Activated CD8-positive, alpha-beta memory T cell treated with anti-CD3 and anti-CD28 coated beads, Interleukin-2, amount 10 ng/mL, durations not matched to agents 7 days and 5 days (primary cell): Measurements from ENCODE around the gene JHY. TPM values are rescaled to one million over a fixed set of nuclear protein-coding genes. Genes with fewer than 3 reads are reported as not detected.
"Not testable (repeated sequence)": the region's sequence is repeated elsewhere in the genome, so short reads cannot be mapped to it uniquely, and the experiment has no call there.

Experiments used
- ATAC-seq: fragments of 150-1000 bp; cut with Tn5 transposase; one replicate; pipeline ENCODE4 v1.10.0; 2021; ENCODE audit warnings: moderate library complexity
- CTCF ChIA-PET: fragments of 350-600 bp; sonication (Branson Sonifier 250); formaldehyde crosslinking; loops from one replicate; lab custom pipeline; 2021; ENCODE audit warnings: antibody characterized with exemption; lab: Charles Lee
- DNase-seq: peaks from one replicate; pipeline ENCODE4 v3.0.0-alpha.2; 2020
- H3K27ac Mint-ChIP-seq: one replicate; pipeline ENCODE4 v1.8.0; 2021; ENCODE audit warnings: mild to moderate bottlenecking, mixed read lengths
- H3K27me3 Mint-ChIP-seq: one replicate; pipeline ENCODE4 v1.8.0; 2021; ENCODE audit warnings: mixed read lengths
- H3K36me3 Mint-ChIP-seq: one replicate; pipeline ENCODE4 v1.8.0; 2021; ENCODE audit warnings: mild to moderate bottlenecking, mixed read lengths
- H3K4me1 Mint-ChIP-seq: one replicate; pipeline ENCODE4 v1.8.0; 2021; ENCODE audit warnings: mixed read lengths
- H3K4me3 Mint-ChIP-seq: one replicate; pipeline ENCODE4 v1.8.0; 2021; ENCODE audit warnings: mild to moderate bottlenecking, moderate library complexity, mixed read lengths
- H3K9me3 Mint-ChIP-seq: one replicate; pipeline ENCODE4 v1.8.0; 2022; ENCODE audit warnings: low read depth, mixed read lengths
- total RNA-seq, 2 experiments: library from RNA; stranded (reverse); gene quantifications; one replicate each; pipeline ENCODE4 v1.2.3, GENCODE V29; 2021

JHY gene
- total RNA-seq, 2 experiments from 2014 or later: 3.2 to 4.3 TPM

DNA sequence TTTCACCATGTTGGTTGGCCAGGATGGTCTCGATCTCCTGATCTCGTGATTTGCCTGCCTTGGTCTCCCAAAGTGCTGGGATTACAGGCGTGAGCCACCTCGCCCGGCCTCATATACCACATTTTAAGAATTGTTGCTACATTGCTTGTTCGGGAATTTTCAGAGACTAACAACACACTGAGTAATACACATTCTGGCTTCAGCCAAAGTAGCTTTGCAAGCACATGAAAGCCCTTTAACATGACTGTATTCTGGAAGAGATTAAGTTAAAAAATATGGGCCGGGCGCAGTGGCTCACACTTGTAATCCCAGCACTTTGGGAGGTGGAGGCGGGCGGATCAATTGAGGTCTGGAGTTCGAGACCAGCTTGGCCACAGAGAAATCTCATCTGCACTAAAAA is 29.3 kb upstream of the JHY start:
- H3K4me1 Mint-ChIP-seq: peaks cover 64% of the 10 kb centered on the region
- H3K27me3 Mint-ChIP-seq: peaks cover 5% of the 10 kb centered on the region
- H3K36me3 Mint-ChIP-seq: peaks cover 17% of the 10 kb centered on the region
- no peaks in the 10 kb centered on the region for H3K9me3 Mint-ChIP-seq
- no peak overlapping the region for H3K27ac Mint-ChIP-seq
- DNase-seq: no peak
- no peak overlapping the region for H3K4me3 Mint-ChIP-seq
- ATAC-seq: no peak
- CTCF ChIA-PET: interaction anchor here (1.2 to 7.9 kb wide), 29 partner anchors 9 to 273 kb away, joined by 3 to 171 read pairs (median 11); partner anchors contain the start of genes CRTAM and UBASH3B

DNA sequence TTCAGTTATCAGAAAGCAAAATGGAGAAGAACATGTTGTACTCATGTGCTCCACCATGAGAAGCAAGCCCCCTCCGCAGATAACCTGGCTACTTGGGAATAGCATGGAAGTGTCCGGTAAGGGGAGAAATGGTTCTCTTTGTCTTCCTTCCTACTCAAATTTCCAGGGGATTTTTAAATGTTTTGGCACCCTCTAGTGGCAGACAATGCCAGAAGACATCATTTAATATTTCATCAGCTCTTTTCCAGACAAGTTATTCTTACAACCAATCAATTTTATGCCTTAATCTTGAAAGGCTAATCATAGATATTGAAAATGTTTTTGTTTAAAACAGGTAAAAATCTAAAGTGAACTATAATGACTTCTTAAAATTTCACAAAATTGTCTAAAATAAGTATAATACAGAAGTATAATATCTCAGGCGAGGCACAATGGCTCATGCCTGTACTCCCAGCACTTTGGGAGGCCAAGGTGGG is 28.6 kb upstream of the JHY start:
- Mint-ChIP-seq H3K27me3 (peaks cover 5% of the 10 kb centered on the region), H3K27ac (peak overlapping the region; percentile 17), H3K4me3 (no peak overlapping the region), H3K4me1 (peaks cover 58% of the 10 kb centered on the region), H3K36me3 (peaks cover 19% of the 10 kb centered on the region), H3K9me3 (no peaks in the 10 kb centered on the region)
- ATAC-seq (no peak), DNase-seq (peak; percentile 63)
- CTCF ChIA-PET: interaction anchor here (0.7 to 7.9 kb wide), 34 partner anchors 10 to 585 kb away, joined by 3 to 171 read pairs (median 8); partner anchors contain the start of gene CRTAM

DNA sequence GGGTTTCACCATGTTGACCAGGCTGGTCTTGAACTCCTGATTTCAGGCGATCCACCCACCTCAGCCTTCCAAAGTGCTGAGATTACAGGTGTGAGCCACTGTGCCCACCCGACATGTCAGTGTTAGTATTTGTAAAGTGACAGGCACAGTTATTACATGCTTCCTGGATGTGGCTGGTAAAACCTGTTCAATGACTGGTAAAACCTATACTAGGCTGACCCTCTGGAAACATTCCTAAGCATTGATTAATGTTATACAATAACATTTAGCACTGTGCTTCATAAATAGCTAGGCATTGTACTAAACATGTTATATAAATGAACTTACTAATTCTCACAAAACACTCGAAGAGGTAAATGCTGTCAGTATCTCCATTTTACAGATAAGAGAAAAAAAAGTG is 20.9 kb upstream of the JHY start:
- CTCF ChIA-PET: interaction anchor here (1.6 to 19.3 kb wide), 3 partner anchors 9 to 193 kb away, joined by 5 to 215 read pairs (median 30); no protein-coding TSS in a partner anchor
- H3K4me1 Mint-ChIP-seq: peaks cover 9% of the 10 kb centered on the region
- H3K36me3 Mint-ChIP-seq: peaks cover 10% of the 10 kb centered on the region
- ATAC-seq (no peak), DNase-seq (no peak)
- no peak overlapping the region for H3K4me3 Mint-ChIP-seq
- no peak overlapping the region for H3K27ac Mint-ChIP-seq
- H3K27me3 Mint-ChIP-seq: no peaks in the 10 kb centered on the region
- no peaks in the 10 kb centered on the region for H3K9me3 Mint-ChIP-seq

DNA sequence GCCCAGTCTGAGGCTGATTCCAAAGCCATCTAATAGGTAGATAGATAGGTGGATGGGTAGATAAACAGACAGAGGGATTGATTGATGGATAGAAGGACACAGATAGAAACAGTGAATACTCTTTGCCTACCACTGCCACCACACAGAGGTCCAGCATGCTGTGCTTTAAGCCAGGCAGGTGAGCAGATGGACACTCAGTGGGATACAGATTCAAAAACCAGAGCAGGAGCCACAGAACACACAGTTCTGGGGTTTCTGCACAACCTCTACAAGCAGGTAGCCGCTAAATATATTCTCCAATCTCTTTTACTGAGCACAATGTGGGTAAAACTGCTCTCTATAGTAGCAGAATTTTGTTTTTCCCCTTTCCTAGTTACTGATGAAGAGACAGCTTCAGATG is 20.5 kb upstream of the JHY start:
- ATAC-seq (no peak), DNase-seq (no peak)
- Mint-ChIP-seq H3K4me3 (no peak overlapping the region), H3K27ac (no peak overlapping the region), H3K4me1 (peaks cover 5% of the 10 kb centered on the region), H3K27me3 (no peaks in the 10 kb centered on the region), H3K36me3 (peaks cover 8% of the 10 kb centered on the region), H3K9me3 (no peaks in the 10 kb centered on the region)
- CTCF ChIA-PET: interaction anchor here (1.6 to 19.3 kb wide), 3 partner anchors 9 to 193 kb away, joined by 5 to 215 read pairs (median 30); no protein-coding TSS in a partner anchor

DNA sequence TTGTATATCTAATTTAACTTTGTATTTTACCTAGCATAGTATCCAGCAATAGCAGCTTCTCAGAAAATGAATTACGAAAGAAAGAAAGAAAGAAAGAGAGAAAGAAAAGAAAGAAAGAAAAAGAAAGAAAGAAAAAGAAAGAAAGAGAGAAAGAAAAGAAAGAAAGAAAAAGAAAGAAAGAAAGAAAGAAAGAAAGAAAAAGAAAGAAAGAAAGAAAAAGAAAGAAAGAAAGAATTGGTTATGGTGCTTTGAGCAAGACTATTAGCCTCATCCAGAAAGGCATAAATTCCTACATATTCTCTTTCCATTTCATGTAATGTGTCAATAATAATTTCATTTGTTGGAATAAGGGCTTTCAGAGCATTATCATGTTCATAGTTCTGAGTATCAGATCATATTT is 19.4 kb upstream of the JHY start:
- H3K36me3 Mint-ChIP-seq: peaks cover 11% of the 10 kb centered on the region
- not testable (repeated sequence) for H3K4me1 Mint-ChIP-seq, H3K27ac Mint-ChIP-seq, H3K4me3 Mint-ChIP-seq, H3K9me3 Mint-ChIP-seq, DNase-seq, ATAC-seq, H3K27me3 Mint-ChIP-seq
- CTCF ChIA-PET: interaction anchor here (0.6 to 19.3 kb wide), 18 partner anchors 11 to 384 kb away, joined by 3 to 215 read pairs (median 4); no protein-coding TSS in a partner anchor

DNA sequence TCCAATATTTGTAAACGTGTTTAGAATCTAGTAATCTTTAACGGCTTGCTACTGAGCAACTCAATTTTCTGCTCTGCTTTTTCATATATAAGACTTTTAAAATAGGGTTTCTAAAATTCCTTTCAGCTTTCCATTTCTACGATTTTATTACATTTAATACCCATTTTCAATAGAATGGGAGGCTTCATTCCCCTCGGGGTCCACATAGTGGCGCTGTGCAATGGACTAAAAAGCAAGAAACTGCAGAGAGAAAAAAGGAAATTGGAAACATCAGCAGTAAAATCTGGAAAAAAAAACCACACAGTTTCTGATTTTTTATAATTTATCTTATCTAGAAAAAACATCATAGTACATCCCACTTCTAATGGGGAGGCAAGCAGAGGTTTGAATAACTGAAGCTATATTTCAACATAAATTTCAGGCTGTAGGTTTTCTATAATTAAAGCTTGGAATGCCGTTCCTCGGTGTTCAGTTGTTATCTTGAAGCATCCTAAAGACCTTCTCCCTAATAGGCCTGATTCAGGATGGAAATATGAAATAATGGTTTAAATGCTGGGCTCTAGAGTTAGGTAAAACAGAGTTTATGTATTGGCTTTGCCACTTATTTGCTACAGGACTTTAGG is 18.7 kb upstream of the JHY start:
- DNase-seq: no peak
- CTCF ChIA-PET: interaction anchor here (0.6 to 19.3 kb wide), 26 partner anchors 7 to 383 kb away, joined by 3 to 215 read pairs (median 4); no protein-coding TSS in a partner anchor
- Mint-ChIP-seq H3K4me3 (no peak overlapping the region), H3K27ac (no peak overlapping the region), H3K27me3 (no peaks in the 10 kb centered on the region), H3K4me1 (no peaks in the 10 kb centered on the region), H3K9me3 (no peaks in the 10 kb centered on the region), H3K36me3 (peaks cover 12% of the 10 kb centered on the region)
- no peak for ATAC-seq

DNA sequence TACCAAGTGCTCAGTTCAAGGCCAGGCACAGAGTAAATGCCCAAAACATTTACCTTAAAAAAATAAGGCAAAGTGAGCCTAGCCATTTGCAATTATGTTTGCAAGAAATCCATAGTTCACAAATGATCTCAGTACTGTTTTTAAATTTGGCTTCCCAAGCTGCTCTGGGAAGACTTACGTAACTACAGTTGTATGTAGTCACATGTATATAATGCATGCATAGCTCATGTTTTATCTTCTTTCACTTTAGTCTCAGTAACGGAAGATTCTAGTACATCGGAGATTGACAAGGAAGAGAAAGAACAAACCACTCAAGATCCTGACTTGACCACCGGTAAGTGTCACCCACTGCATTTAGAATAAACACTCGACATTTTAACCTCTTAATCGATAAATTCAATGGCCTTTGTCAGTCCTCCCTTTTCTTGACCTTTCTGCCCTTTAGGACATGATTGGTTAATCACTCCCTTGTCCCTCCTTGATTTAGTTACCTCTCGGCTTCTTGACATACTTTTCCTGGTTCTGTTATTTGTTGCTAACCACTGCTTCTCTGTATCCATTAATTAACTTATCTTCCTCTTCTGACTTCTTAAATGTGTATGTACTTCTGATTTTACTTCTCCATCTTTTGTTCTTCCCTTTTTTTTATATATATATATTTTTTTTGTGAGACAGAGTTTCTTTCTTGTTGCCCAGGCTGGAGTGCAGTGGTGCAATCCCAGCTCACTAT is 18.0 kb upstream of the JHY start:
- no peak for ATAC-seq
- H3K27me3 Mint-ChIP-seq: no peaks in the 10 kb centered on the region

DNA sequence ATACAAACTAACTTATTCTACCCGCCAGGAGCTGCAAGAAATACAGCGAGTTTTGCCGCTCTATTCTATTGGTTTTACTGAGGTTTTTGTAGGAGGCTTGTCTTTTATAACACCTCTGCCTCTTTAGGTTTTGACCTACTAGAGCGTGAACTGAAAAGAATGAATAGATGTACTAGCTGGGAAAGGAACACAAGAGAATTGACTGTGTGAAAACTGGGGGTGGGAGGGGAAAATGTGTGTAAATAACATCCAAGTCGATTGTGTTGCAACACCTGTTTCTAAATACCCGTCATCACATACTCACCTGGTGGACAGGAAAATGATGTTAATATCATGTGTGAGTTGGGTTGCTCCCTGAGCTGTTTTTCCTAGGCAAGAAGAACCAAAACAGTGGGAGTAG is 12.9 kb upstream of the JHY start:
- Mint-ChIP-seq H3K4me1 (peaks cover 3% of the 10 kb centered on the region), H3K36me3 (peaks cover 14% of the 10 kb centered on the region), H3K9me3 (no peaks in the 10 kb centered on the region), H3K27me3 (no peaks in the 10 kb centered on the region), H3K27ac (no peak overlapping the region), H3K4me3 (no peak overlapping the region)
- no peak for DNase-seq
- no peak for ATAC-seq
- CTCF ChIA-PET: interaction anchor here (1.0 to 19.3 kb wide), 3 partner anchors 14 to 153 kb away, joined by 3 to 215 read pairs (median 3); no protein-coding TSS in a partner anchor

More for the DNA sequence above, 18.0 kb upstream of the JHY start:
- H3K4me3 Mint-ChIP-seq: no peak overlapping the region
- H3K27ac Mint-ChIP-seq: no peak overlapping the region
- peaks cover 12% of the 10 kb centered on the region for H3K36me3 Mint-ChIP-seq
- no peaks in the 10 kb centered on the region for H3K4me1 Mint-ChIP-seq
- CTCF ChIA-PET: interaction anchor here (0.8 to 19.3 kb wide), 21 partner anchors 8 to 383 kb away, joined by 3 to 215 read pairs (median 4); no protein-coding TSS in a partner anchor
- no peaks in the 10 kb centered on the region for H3K9me3 Mint-ChIP-seq
- DNase-seq: no peak

DNA sequence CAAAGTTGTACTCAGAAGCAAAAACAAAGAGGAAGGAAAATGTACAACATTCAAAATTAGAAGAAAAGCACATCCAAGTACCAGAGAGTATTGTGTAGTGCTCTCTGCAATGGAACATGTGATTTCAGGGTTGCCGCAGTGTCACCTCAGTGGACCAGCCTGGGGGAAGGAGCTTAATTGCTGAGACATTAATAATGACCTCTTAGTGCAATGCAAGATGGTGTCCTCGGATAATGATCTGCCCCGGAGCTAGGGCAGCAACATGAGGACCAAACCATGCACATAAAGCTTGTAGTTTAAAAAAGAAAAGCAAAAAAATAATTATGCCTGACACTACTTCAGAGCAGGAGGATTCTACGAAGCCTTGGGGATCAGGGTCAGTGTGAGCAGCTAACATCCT is 11.3 kb upstream of the JHY start:
- no peaks in the 10 kb centered on the region for H3K9me3 Mint-ChIP-seq
- peaks cover 11% of the 10 kb centered on the region for H3K36me3 Mint-ChIP-seq
- ATAC-seq: no peak
- DNase-seq: no peak
- CTCF ChIA-PET: interaction anchor here (0.9 to 19.3 kb wide), 3 partner anchors 16 to 151 kb away, joined by 3 to 215 read pairs (median 6); no protein-coding TSS in a partner anchor
- no peak overlapping the region for H3K4me3 Mint-ChIP-seq
- H3K27ac Mint-ChIP-seq: no peak overlapping the region
- H3K27me3 Mint-ChIP-seq: no peaks in the 10 kb centered on the region
- peaks cover 8% of the 10 kb centered on the region for H3K4me1 Mint-ChIP-seq

DNA sequence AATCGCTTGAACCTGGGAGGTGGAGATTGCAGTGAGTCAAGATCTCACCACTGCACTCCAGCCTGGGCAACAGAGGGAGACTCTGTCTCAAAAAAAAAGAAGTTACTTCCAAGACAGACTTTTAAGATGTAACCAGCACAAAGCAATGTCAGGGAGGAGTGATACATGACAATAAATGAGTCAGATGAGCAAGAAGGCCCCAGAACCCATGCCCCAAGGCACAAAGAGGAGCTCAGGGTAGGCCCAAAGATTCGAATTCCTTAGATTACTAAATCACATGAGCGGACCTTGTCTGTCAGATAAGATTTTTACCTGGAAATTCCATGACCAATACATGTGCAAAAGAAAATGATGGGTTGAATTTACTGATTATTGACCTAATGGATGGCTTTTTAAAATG is 10.5 kb upstream of the JHY start:
- DNase-seq (no peak), ATAC-seq (no peak)
- no peak overlapping the region for H3K4me3 Mint-ChIP-seq
- H3K36me3 Mint-ChIP-seq: peaks cover 11% of the 10 kb centered on the region
- H3K4me1 Mint-ChIP-seq: peaks cover 8% of the 10 kb centered on the region
- CTCF ChIA-PET: interaction anchor here (1.0 to 19.3 kb wide), 4 partner anchors 8 to 150 kb away, joined by 3 to 215 read pairs (median 5); no protein-coding TSS in a partner anchor
- H3K27me3 Mint-ChIP-seq: no peaks in the 10 kb centered on the region
- H3K9me3 Mint-ChIP-seq: no peaks in the 10 kb centered on the region
- H3K27ac Mint-ChIP-seq: no peak overlapping the region

DNA sequence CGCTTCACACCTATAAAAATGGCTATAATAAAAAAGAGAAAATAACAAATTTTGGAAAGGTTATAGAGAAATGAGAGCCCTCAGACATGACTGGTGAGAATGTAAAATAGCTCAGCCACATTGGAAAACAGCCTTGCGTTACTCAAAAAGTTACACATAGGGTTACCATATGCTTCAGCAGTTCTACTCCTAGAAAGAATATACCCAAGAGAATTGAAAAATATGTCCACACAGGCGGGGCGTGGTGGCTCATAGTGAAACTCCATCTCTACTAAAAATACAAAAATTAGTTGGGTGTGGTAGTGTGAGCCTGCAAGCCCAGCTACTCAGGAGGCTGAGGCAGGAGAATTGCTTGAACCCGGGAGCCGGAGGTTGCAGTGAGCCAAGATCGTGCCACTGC is 7.6 kb upstream of the JHY start:
- no peaks in the 10 kb centered on the region for H3K36me3 Mint-ChIP-seq
- H3K4me3 Mint-ChIP-seq: no peak overlapping the region
- no peaks in the 10 kb centered on the region for H3K9me3 Mint-ChIP-seq
- CTCF ChIA-PET: interaction anchor here (0.8 to 19.3 kb wide), 5 partner anchors 9 to 147 kb away, joined by 3 to 215 read pairs (median 8); no protein-coding TSS in a partner anchor
- ATAC-seq (peak; percentile 23), DNase-seq (no peak)
- H3K27ac Mint-ChIP-seq: no peak overlapping the region
- H3K27me3 Mint-ChIP-seq: peaks cover 4% of the 10 kb centered on the region
- peaks cover 15% of the 10 kb centered on the region for H3K4me1 Mint-ChIP-seq

DNA sequence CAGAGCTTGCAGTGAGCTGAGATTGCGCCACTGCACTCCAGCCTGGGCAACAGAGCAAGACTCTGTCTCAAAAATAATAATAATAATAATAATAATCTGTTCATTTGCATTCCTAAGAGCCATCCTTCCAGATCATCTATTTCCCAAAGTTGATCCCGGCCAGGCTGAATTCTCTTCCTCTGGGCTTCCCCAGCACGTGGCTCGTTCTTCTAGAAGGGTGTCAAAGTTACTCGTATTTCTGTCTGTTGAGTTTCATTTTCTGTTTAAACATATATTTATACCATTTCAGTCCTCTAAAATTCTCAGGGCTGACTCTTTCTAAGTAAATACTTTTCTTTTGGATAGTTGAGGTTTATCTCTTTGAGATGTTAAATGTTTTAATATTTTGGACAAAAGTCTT is 4.8 kb upstream of the JHY start:
- Mint-ChIP-seq H3K27me3 (peaks cover 15% of the 10 kb centered on the region), H3K4me1 (peaks cover 30% of the 10 kb centered on the region), H3K9me3 (no peaks in the 10 kb centered on the region), H3K27ac (no peak overlapping the region), H3K36me3 (no peaks in the 10 kb centered on the region), H3K4me3 (no peak overlapping the region)
- DNase-seq: no peak
- no peak for ATAC-seq
- CTCF ChIA-PET: interaction anchor here (0.9 to 2.4 kb wide), 3 partner anchors 11 to 143 kb away, joined by 3 to 11 read pairs (median 3); no protein-coding TSS in a partner anchor

DNA sequence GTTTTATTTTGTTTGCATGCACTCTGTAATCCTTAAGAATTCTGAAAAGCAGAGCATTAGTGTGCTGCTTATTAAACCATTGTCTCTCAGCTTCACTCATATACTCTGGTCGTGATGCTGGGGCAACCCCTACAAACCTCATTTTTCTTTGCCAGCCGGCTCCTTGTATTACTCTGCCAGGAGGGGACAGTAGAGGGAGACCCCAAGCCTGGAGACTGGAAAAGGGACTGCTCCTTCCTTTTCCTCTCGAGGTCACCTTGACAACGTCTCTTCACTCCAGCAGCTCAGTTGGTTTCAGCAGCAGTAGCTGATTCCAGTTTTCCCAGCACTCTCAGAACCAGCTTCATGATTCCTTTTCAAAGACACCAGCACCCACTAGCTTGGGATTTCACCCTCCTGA is 2.8 kb upstream of the JHY start:
- no peaks in the 10 kb centered on the region for H3K36me3 Mint-ChIP-seq
- ATAC-seq (no peak), DNase-seq (no peak)
- CTCF ChIA-PET: interaction anchor here (1.0 to 2.4 kb wide), 6 partner anchors 13 to 143 kb away, joined by 3 to 11 read pairs (median 5); no protein-coding TSS in a partner anchor
- H3K27me3 Mint-ChIP-seq: peaks cover 15% of the 10 kb centered on the region
- peaks cover 34% of the 10 kb centered on the region for H3K4me1 Mint-ChIP-seq
- no peak overlapping the region for H3K27ac Mint-ChIP-seq
- H3K4me3 Mint-ChIP-seq: no peak overlapping the region
- H3K9me3 Mint-ChIP-seq: no peaks in the 10 kb centered on the region
